GM11168 (cell line): ENCODE data around the gene PLPPR4.
"Not testable (repeated sequence)": the region's sequence is repeated elsewhere in the genome, so short reads cannot be mapped to it uniquely, and the experiment has no call there.

ENCODE experiments used
- in situ Hi-C: fragments of 300-500 bp; cut with MboI; formaldehyde crosslinking; loops from one replicate; pipeline ENCODE4 v1.12.0; 2022; ENCODE audit warnings: low sequenced_read_pairs; ENCODE audit not compliant: unreplicated experiment

PLPPR4 gene, protein sequence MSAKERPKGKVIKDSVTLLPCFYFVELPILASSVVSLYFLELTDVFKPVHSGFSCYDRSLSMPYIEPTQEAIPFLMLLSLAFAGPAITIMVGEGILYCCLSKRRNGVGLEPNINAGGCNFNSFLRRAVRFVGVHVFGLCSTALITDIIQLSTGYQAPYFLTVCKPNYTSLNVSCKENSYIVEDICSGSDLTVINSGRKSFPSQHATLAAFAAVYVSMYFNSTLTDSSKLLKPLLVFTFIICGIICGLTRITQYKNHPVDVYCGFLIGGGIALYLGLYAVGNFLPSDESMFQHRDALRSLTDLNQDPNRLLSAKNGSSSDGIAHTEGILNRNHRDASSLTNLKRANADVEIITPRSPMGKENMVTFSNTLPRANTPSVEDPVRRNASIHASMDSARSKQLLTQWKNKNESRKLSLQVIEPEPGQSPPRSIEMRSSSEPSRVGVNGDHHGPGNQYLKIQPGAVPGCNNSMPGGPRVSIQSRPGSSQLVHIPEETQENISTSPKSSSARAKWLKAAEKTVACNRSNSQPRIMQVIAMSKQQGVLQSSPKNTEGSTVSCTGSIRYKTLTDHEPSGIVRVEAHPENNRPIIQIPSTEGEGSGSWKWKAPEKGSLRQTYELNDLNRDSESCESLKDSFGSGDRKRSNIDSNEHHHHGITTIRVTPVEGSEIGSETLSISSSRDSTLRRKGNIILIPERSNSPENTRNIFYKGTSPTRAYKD

DNA sequence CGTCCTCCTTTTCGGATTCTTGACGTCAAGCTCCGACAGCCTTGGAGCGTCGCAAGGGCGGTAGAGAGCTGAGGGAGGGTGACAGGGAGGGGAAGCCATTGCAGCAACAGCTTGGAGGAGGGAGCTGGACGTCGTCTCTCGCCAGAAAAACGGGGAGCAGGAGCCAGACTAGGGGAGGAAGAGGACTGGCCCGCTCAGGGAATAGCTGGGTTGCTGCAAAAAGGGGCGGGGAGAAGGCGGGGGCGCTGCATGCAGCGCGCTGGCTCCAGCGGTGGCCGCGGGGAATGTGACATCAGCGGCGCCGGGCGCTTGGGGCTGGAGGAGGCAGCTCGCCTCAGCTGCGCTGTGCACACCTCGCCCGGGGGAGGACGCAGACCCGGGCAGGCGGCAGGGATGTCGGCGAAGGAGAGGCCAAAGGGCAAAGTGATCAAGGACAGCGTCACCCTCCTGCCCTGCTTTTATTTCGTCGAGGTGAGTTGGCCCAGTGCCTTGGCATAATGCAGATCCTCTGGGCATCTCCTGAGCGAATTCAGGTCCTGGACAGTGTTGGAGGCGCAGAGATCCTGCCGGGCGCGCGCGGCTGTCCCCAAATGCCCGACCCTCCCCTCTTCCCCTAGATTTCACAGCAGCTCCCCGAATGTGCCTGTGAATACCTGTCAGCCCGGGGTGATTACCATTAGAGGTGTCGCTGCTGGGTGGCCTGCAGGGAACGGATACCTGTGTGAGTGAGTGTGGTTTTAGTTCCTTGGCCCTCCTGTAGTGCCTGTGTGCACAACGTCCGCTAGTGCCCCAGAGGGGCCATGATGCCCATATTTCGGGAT lies at the start of gene PLPPR4:
Gene PLPPR4 (plus strand): TSS at position 292 of the 821 bp plus-strand sequence. CDS start 102 bp downstream, at position 394.
- in situ Hi-C loops, result no loop called here

DNA sequence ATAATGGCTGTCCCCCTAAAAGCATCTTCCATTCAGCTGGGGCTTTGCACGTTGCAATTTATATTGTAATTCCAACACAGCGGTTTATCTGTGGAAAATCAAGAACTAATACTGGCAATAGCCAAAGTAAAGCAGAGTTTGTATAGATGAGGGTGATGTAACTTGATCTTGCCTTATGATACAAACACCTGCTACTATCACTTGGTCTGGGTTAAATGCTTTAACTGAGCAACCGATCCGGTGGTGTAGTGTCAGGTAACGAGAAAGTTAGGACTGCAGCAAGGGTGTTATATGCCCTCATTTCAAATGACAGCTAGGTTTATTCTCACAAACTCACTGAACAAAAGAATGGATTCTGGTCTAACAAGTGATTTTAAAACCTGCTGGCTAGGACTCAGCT lies 47.3 kb upstream of the PLPPR4 start:
- in situ Hi-C loops, result no loop called here

DNA sequence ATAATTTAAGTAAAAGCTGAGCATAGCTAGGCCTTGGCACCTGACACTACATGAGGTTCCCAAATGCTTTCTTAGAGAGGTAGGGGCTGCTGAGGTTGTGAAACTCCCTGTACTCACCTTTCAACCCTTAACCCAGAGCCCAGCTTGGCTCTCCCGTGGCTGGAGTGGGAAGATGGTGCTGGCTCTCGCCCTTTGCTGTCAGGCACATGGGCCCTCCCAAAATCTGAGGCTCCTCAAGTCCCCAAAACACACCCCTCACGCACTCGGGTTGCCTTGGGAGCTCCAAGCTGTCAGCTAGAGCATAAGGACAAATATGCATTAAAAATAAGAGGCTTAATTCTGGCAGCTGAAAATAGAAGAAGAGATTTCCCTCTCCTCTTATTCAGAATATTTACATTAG lies 46.7 kb upstream of the PLPPR4 start:
- in situ Hi-C loops, result no loop called here

DNA sequence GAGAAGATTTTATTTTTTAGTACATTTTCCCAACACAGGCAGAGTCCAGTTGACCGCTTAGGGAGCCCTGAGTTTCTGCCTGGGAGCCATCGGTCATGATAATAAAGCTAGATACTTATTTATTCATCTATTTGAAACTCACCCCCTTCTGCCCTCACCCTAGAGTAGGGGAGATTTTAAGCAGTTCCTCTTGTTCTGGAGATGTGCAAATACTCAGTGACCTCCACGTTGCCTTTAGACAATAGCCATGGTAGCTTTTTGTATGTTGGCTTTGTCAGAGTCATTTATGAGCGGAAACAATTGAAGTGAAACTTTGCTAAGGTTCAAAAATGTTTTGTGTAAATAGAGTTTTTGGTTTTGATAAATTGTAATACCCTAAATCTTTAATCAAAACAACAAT lies 45.7 kb upstream of the PLPPR4 start:
- in situ Hi-C loops, result no loop called here

DNA sequence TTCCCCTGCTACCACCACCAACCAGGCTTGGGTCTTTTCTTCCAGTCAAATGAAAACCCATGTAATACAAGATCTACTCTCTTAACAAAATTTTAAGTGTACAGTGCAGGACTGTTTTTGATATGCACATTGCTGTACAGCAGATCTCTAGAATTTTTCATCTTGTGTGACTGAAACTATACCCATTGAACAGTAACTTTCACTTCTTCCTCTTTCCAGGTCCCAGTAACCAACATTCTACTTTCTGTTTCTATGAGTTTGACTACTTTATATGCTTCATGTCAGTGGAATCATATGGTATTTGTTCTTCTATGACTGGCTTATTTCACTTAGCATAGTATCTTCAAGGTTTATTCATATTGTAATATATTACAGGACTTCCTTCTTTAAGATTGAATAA lies 45.3 kb upstream of the PLPPR4 start:
- in situ Hi-C loops, result no loop called here

DNA sequence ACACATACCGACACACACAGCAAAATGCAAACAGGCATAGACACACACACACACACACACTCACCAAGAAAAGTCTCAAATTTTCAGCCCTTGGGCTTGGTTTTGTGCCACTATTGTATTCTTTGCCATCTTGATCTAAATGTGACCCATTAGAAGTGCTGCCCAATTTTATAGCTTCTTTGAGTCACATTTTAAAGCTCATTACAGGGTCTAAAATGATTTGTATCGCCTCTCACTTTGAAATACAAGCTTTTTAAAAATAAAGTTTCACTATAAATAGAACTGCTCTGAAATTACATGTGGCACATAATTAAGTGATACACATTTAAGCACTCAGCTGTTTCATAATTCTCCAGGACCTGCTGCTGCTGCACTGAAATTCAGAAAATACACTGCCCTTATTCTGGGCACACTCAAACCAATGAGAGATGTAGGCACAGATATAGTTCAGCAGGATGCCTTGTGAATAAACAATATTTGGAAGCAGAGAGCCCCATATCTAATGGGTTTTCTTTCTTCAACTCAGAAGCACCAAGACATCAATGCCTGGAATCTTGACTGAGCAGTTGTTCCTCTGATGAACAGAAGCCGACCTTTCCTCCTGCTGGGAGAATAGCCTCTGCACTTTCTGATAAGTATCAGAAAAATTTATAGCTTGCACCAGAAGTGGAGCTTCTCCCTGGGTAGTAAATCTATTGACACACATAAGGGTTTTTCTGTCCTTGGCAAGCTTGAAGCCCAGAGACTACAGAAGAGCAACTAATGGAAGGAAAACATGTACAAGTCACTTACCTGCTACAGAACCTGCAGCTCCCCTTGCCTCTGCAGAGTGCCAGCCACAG lies 37.0 kb upstream of the PLPPR4 start:
- in situ Hi-C loops, result no loop called here

DNA sequence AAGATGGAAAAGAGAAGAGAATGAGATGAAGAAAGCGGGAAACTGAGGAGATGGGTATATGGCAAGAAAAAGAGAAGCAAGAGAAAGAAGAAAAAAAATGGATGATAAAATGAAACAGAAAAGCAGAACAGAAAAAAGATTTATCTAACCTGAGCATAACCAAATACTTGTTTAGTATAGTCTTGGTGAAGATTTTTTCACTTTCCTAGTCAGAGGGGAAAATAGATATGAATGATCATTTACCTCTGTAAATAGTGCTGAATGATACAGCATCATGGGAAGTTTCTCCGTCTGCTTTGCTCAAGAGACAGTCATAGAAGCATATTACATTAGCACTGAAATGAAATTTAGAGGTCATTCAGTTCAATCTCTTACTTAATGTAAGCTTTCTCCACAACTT lies 36.1 kb upstream of the PLPPR4 start:
- in situ Hi-C loops, result no loop called here

DNA sequence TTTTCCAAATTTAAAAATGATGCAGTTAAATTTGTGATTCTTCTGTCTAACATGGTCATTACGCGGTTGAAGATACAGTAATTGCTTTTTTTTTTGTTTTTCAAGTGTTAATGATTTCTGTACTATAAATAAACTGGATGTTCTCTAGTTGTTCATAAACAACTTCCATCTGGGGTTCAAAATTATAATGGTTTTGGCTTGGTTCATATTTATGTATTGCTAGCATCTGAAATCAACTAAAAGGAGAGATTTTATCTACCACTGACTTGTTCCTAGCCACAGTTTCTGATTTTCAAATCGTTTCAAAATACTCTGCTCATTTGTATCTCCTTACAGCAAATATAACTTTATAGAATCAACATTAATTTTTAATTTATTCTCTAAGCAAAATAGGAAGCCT lies 35.2 kb upstream of the PLPPR4 start:
- in situ Hi-C loops, result no loop called here

DNA sequence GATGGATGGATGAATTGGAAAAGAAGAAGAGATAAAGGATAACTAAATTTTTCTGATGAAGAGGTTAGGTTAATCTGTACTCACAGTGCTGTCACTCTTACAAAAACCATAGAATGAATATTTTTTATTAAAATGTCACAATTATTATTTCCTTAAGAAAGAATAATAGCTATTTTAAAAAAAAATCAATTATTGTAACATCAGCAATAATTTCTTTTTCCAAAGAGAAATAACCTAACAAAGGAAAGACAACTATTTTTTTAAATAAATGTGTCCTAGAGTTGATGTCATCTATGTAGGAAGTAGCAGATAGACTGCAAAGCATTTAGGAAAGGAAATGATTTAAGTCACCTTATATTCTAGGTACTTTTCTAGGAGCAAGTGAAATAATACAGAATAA lies 33.6 kb upstream of the PLPPR4 start:
- in situ Hi-C loops, result no loop called here

DNA sequence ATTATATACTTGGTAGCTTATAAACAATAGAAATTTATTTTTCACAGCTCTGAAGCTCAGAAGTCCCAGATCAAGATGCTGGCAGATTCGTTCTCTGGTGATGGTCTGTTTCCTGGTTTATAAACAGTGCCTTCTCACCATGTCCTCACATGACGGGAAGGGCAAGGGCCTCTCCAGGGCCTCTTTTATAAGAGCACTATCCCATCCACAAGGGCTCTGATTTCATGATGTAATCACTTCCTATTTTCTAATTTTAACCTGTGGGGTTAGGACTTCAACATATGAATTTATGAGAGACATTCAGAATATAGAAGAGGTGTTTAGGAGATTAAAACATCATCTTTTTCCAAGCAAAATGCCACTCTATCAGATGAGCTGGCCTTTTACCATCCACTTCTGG lies 32.1 kb upstream of the PLPPR4 start:
- in situ Hi-C loops, result no loop called here

DNA sequence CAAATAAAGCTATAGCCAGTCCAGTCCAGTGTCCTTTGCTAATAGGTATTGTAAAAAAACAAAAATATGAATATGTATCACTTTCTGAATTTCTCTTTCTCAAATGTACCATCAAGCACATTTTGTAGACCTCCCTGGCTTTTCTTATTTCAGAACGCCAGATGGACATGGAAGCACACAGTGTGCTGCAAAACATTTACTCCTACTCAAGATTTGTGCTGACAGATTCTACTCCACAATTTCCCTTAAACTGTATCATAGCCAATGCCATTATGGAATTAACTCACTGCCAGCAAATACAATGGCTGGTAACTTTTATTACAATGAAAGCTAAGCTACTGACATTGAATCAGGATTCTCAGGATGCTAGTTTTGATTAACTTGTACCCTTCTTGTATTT lies 30.8 kb upstream of the PLPPR4 start:
- in situ Hi-C loops, result no loop called here

DNA sequence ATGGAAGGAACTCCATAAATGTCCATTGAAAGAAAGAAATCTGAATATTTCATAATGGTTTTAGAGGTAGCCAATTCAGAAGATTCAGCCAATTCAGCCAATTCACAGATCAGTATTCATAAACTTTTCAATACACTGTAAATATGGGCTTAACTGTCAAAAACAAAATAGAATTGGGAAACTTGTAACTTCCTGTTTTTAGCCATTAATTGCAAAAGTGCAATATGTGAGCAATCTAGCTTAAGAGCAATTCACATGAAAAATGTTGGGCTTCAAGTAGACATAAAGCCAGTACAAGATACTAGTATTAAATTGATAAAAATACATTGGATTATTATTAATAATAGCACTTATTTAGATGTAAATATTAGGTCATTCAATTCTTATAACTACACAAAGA lies 27.5 kb upstream of the PLPPR4 start:
- in situ Hi-C loops, result no loop called here

DNA sequence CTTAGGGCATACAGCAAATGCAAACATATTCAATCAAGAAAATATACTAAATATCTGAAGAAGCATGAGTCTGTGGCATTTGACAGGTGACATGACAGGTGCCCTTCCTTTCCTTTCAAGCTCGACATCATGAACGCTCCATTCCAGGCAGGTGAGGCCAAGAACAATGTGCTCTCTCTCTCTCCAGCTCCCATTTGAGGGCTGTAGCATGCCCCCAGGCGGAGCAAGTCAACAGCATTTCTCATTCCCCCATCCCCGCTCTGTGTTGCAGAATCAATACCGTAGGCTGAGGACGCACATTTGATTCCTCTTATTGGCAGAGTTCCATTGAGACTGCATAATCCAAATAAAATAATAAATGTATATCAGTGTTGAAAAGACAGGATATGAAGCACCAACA lies 24.6 kb upstream of the PLPPR4 start:
- in situ Hi-C loops, result no loop called here

DNA sequence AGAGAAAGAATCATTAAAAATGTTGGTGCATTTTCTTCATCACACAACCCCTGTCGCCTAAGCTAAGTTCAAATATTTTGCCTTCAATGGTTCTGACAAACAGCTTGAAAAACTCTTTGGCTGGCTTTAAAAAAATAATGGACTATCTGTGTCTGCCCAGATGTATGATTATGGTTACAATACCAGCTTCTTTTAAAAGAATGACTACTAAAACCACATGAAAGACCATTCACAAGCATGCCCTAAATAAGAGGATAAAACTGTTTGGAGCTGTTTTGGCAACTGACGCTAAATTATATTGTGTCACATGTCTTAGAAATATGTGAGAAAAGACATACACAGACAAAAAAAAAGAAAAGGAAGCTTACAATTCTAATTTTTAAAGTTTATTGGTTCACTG lies 23.7 kb upstream of the PLPPR4 start:
- in situ Hi-C loops, result no loop called here

DNA sequence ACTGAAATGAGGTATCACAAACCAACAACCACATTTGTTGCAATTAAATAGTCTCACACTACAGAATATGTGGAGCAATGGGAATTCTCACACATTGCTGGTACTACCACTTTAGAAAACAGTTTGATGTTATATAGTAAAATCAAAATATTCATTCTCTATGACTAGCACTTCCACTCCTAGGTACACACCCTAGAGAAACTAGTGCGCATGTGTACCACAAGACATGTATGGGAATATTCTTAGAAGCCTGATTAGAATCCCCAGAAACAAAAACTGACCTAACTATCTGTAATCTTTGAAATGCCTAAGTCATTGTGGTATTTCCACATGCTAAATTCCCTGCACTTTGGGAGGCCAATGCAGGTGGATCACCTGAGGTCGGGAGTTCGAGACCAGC lies 18.1 kb upstream of the PLPPR4 start:
- in situ Hi-C loops, result no loop called here

DNA sequence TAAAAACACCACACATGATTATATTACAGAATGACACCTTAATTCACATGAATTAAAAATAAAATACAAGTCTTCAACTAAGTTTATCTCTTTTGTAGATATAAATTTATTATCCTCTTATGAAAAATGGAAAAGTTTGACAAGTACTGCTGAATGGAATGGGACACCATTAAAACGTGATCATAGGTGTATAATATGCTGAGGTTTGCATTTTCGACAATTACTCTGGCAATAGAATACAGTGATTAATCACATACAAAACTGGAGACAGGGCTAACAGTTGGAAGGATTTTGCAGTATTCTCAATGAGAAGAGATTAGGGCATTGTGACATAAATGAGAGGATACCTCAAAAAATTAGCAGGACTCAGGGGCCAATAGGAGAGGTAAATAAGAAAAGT lies 17.1 kb upstream of the PLPPR4 start:
- in situ Hi-C loops, result no loop called here

DNA sequence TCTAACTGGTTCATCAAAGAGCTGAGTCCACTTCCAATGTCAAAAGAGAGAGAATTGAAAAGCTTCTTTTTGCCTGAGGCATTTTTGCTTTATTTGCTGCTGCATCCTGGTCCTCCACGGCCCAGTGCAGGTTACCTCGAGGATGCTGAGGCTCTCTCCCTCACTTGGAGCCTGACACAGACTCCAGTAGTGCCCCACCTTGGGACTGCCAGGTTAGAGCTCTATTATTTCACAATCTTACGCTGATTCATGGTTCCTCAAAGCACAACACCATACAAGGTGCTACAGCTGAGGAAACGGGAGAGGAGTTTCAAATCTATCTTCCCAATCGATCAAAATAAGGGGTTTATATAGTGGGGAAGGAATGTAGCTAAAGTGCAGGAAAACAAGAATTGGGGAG lies 13.6 kb upstream of the PLPPR4 start:
- in situ Hi-C loops, result no loop called here

DNA sequence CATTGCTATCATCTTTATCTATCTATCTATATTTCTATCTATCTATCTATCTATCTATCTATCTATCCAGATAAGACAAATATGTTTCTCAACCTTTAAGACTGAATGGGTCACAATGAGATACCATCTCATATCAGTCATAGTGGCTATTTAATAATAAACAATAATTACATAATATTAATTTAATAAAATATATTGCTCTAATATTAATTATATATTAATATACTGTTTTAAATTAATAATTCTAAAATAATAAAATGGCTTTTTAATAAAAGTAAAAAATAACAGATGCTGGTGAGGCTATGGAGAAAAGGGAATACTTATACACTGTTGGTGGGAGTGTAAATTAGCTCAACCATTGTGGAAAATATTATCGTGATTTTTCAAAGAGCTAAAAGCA lies 13.0 kb upstream of the PLPPR4 start:
- in situ Hi-C loops, result no loop called here

DNA sequence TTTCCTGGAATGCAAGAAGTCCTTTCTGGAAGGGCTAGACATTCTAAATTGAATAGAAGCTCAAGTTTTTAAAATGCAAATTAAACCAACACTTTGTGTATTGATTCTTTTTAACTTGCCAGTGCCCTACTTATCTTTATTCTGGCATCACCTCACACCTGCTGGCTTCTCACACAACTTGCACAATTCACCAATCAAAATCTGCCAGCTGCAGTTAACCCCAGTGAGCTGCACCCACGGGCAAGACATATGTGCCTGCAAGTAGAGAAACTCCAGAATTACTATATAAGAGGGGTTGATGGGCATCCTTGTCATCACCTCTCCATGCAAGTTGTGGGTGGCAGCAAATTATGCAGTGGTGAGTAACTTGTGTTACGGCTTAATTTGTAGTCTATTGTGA lies 11.7 kb upstream of the PLPPR4 start:
- in situ Hi-C loops, result no loop called here

DNA sequence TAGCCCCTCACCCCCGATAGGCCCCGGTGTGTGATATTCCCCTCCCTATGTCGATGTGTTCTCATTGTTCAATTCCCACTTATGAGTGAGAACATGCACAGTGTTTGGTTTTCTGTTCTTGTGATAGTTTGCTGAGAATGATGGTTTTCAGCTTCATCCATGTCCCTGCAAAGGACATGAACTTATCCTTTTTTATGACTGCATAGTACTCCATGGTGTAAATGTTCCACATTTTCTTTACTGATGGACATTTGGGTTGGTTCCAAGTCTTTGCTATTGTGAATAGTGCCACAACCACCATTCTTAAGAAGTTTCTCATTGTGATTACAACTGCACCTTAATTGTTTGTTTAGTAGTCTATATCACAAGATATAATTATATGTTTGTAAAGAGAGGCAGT lies 3.9 kb upstream of the PLPPR4 start:
- in situ Hi-C loops, result not testable (repeated sequence)
